8988T (cell line): ENCODE data around the gene PRKAR1B.
"Not testable (repeated sequence)": the region's sequence is repeated elsewhere in the genome, so short reads cannot be mapped to it uniquely, and the experiment has no call there.

ENCODE experiments used
- DNase-seq: peaks from one replicate; pipeline ENCODE4 v3.0.0; 2011

Gene PRKAR1B

GRCh38 chr7:618539-619367, 108.3 kb downstream of the PRKAR1B start:
- no peak for DNase-seq

GRCh38 chr7:617614-618538, 109.2 kb downstream of the PRKAR1B start:
- no peak for DNase-seq

- no peak for DNase-seq
Observed at GRCh38 chr7:613442-614140, 113.5 kb downstream of the PRKAR1B start.

GRCh38 chr7:611837-612236, 115.2 kb downstream of the PRKAR1B start:
- DNase-seq: not testable (repeated sequence)

GRCh38 chr7:611281-611810, 115.7 kb downstream of the PRKAR1B start:
- DNase-seq: no peak

- DNase-seq: no peak
Observed at GRCh38 chr7:610531-611280, 116.4 kb downstream of the PRKAR1B start.

- no peak for DNase-seq
Observed at GRCh38 chr7:610141-610530, 116.9 kb downstream of the PRKAR1B start.

GRCh38 chr7:609365-609764, 117.7 kb downstream of the PRKAR1B start:
- DNase-seq: no peak

GRCh38 chr7:608954-609353, 118.1 kb downstream of the PRKAR1B start:
- no peak for DNase-seq

- DNase-seq: no peak
Observed at GRCh38 chr7:608361-608760, 118.7 kb downstream of the PRKAR1B start.

GRCh38 chr7:607938-608337, 119.1 kb downstream of the PRKAR1B start:
- DNase-seq: no peak

- DNase-seq: no peak
Observed at GRCh38 chr7:605661-606450, 121.2 kb downstream of the PRKAR1B start.

GRCh38 chr7:604884-605531, 122.1 kb downstream of the PRKAR1B start:
- no peak for DNase-seq

- peak; percentile 40 for DNase-seq
Observed at GRCh38 chr7:604001-604883, 122.8 kb downstream of the PRKAR1B start.

GRCh38 chr7:603152-603951, 123.7 kb downstream of the PRKAR1B start:
- no peak for DNase-seq

- no peak for DNase-seq
Observed at GRCh38 chr7:602341-603141, 124.5 kb downstream of the PRKAR1B start.

- no peak for DNase-seq
Observed at GRCh38 chr7:601595-602340, 125.3 kb downstream of the PRKAR1B start.
